Smooth muscle cell of the umbilical artery (primary cell): ENCODE measurements around the gene C2CD5. TPM values are rescaled to one million over a fixed set of nuclear protein-coding genes. Genes with fewer than 3 reads are reported as not detected.

Experiments used
- total RNA-seq: library from RNA; depleted of rRNA; stranded (reverse); fragments of >200 nt; gene quantifications from 2 replicates; pipeline ENCODE4 v1.2.3, GENCODE V29; 2014

Gene C2CD5
- total RNA-seq, result 17.2 and 24.8 TPM in 2 replicates

DNA sequence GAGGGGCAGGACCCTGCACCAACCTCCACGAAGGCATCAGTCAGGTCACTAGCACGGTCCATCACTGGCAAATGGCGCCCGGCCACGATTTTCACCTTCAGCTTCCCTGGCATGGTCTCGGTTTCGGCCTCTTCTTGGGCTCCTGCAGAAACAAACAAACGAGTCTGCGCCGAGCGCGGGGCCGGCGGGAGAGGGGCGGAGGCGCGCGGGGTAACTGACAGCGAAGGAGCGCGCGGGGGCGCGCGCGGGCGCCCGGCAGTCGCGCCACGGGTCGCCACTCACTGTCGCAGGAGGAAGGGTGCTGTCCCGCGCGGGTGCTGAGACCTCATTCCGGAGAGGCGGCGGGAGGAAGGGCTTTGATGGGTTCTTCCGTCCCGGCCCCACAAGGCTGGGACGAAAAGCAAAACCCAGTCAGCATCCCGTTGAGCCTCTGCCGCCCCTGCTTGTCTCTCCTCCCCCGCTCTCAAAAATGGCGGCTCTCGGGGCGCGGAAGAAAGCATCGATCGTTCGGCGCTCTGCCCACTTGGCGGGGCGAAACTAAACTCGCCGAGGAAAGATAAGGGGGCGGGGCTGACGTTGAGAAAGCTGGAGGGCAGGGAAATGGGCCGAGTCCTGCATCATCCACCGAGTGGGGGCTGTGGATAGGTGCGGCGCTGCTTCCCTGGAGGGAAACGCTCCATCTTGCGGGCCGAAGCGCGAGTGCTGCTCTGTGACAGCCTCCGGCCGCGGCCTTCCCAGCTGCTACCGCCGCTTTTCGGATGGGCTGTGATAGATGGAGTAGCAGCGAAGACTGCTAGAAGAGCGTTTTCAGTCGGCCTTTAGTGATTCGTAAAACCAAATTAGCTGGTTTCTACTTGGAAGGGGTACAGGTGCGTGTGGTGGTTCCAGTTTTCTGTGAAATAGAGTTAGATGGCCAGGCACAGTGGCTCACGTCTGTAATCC lies at the start of gene C2CD5:
Gene C2CD5 (minus strand): TSS at position 505 of the 942 bp plus-strand sequence. CDS start 392 bp downstream, at position 113.

Other genes starting within 250 kb of the C2CD5 start
- under 0.01 TPM in 1 of 2 replicates, not detected in the other for gene ST8SIA1, start 209.8 kb downstream of the C2CD5 start, total RNA-seq
- 33.9 and 46.1 TPM in 2 replicates for gene ETNK1, start 80.6 kb upstream of the C2CD5 start, total RNA-seq